ENCODE measurements around the gene RCHY1. TPM values are rescaled to one million over a fixed set of nuclear protein-coding genes. Genes with fewer than 3 reads are reported as not detected.

RCHY1 gene
- total RNA-seq, 1 experiment from 2014 or later: 33.4 TPM

DNA sequence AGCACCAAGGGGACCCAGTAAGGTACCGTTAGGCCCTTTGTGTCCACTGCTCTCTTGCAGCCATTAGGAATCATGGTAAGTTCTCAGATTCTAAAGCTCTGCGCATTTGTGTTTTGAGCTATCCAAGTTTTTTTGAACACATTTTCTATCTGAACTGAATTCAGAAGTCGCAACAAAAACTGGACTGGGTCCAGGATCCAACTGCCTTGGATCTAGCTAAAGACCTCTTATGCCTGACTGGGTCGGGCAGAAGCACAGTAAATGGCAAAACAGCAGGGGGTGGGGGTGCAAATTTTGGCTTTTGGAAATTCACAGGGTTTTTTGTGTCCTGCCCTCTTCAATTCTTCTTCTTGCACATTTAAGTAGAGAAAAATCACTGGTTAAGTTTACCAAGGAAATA, 30.0 kb downstream of the RCHY1 start:
- peaks cover 5% of the 10 kb centered on the region; the same call in 1 of the 2 replicates for H3K79me2 ChIP-seq (ENCODE audit: insufficient read depth, low read length)
- H3K9ac ChIP-seq (ENCODE audit: low read length): no peak overlapping the region
- H3K4me3 ChIP-seq (replicated peaks in 1 of 2; ENCODE audit: low read depth in 1 of 2, low read length in 2 of 2): no peak overlapping the region
- H2AFZ ChIP-seq (ENCODE audit: low read depth, low read length, poor library complexity, severe bottlenecking): no peak overlapping the region
- H3K36me3 ChIP-seq (ENCODE audit: control insufficient read depth in 1 of 2, insufficient read depth in 2 of 2, low read length in 2 of 2): peaks cover 17% of the 10 kb centered on the region in 2 experiments
- no peaks in the 10 kb centered on the region for H3K4me1 ChIP-seq (ENCODE audit: control insufficient read depth in 1 of 2, insufficient read depth in 2 of 2, low read length in 2 of 2)
- intact Hi-C loops (cut with micrococcal nuclease): no loop called here
- BruUV-seq (replicated peaks): no TSS peak
- no peak for DNase-seq (ENCODE audit: low read depth, low spot score)
- no peaks in the 10 kb centered on the region for H3K9me2 ChIP-seq (ENCODE audit: insufficient read depth)
- TF ChIP-seq SP1 (IDR thresholded peaks at IDR 0.05; ENCODE audit: low read depth): no peak
- ChIA-PET CTCF (no interaction called here), POLR2A (no interaction called here), RAD21 (ENCODE audit: low non-redundant PET in 1 of 2, low total read pairs in 2 of 2, uncharacterized antibody in 2 of 2, unreplicated experiment in 2 of 2) (no interaction called here)
- no peak overlapping the region for H3K4me2 ChIP-seq (ENCODE audit: low read length)
- no peaks in the 10 kb centered on the region for H4K20me1 ChIP-seq (ENCODE audit: insufficient read depth)
- no peaks in the 10 kb centered on the region for H3K9me3 ChIP-seq (ENCODE audit: control insufficient read depth in 1 of 2, insufficient read depth in 1 of 2, low read depth in 1 of 2, low read length in 2 of 2)
- H3K27me3 ChIP-seq (ENCODE audit: insufficient read depth, low read length): no peaks in the 10 kb centered on the region
- no peak overlapping the region for H3K27ac ChIP-seq (ENCODE audit: low read depth, low read length)
- ATAC-seq: no peak

GRCh38 chr4:75477201-75477600, 37.0 kb downstream of the RCHY1 start:
- CTCF ChIA-PET: no interaction called here
- Histone ChIP-seq H3K9ac (ENCODE audit: low read length) (no peak overlapping the region), H3K79me2 (ENCODE audit: insufficient read depth, low read length) (no peaks in the 10 kb centered on the region), H4K20me1 (ENCODE audit: insufficient read depth) (no peaks in the 10 kb centered on the region), H3K9me3 (ENCODE audit: control insufficient read depth in 1 of 2, insufficient read depth in 1 of 2, low read depth in 1 of 2, low read length in 2 of 2) (no peaks in the 10 kb centered on the region), H3K4me1 (ENCODE audit: control insufficient read depth in 1 of 2, insufficient read depth in 2 of 2, low read length in 2 of 2) (no peaks in the 10 kb centered on the region), H3K4me3 (replicated peaks in 1 of 2; ENCODE audit: low read depth in 1 of 2, low read length in 2 of 2) (no peak overlapping the region), H3K9me2 (ENCODE audit: insufficient read depth) (no peaks in the 10 kb centered on the region), H3K4me2 (ENCODE audit: low read length) (no peak overlapping the region), H3K36me3 (ENCODE audit: control insufficient read depth in 1 of 2, insufficient read depth in 2 of 2, low read length in 2 of 2) (peaks cover 8 to 13% of the 10 kb centered on the region in 2 experiments; a peak in 3 of 4 replicates), H3K27ac (ENCODE audit: low read depth, low read length) (no peak overlapping the region), H2AFZ (ENCODE audit: low read depth, low read length, poor library complexity, severe bottlenecking) (no peak overlapping the region), H3K27me3 (ENCODE audit: insufficient read depth, low read length) (no peaks in the 10 kb centered on the region)
- no peak for ATAC-seq
- no peak for DNase-seq (ENCODE audit: low read depth, low spot score)
- no TSS peak for BruUV-seq (replicated peaks)
- intact Hi-C loops (cut with micrococcal nuclease): no loop called here
- RAD21 ChIA-PET (ENCODE audit: low non-redundant PET in 1 of 2, low total read pairs in 2 of 2, uncharacterized antibody in 2 of 2, unreplicated experiment in 2 of 2): no interaction called here
- POLR2A ChIA-PET: no interaction called here
- TF ChIP-seq, protein P1, sequence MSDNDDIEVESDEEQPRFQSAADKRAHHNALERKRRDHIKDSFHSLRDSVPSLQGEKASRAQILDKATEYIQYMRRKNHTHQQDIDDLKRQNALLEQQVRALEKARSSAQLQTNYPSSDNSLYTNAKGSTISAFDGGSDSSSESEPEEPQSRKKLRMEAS (IDR thresholded peaks at IDR 0.05): no peak
- no peak for TF ChIP-seq EZH2 (IDR thresholded peaks at IDR 0.05)
- TF ChIP-seq ATF3 (IDR thresholded peaks at IDR 0.05): no peak
- TF ChIP-seq SIN3A (IDR thresholded peaks at IDR 0.05; ENCODE audit: low read depth): no peak
- TF ChIP-seq ZBTB33 (IDR thresholded peaks at IDR 0.05; ENCODE audit: extremely low read depth, insufficient replicate concordance, low read length): no peak
- TF ChIP-seq, protein P2, sequence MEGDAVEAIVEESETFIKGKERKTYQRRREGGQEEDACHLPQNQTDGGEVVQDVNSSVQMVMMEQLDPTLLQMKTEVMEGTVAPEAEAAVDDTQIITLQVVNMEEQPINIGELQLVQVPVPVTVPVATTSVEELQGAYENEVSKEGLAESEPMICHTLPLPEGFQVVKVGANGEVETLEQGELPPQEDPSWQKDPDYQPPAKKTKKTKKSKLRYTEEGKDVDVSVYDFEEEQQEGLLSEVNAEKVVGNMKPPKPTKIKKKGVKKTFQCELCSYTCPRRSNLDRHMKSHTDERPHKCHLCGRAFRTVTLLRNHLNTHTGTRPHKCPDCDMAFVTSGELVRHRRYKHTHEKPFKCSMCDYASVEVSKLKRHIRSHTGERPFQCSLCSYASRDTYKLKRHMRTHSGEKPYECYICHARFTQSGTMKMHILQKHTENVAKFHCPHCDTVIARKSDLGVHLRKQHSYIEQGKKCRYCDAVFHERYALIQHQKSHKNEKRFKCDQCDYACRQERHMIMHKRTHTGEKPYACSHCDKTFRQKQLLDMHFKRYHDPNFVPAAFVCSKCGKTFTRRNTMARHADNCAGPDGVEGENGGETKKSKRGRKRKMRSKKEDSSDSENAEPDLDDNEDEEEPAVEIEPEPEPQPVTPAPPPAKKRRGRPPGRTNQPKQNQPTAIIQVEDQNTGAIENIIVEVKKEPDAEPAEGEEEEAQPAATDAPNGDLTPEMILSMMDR (IDR thresholded peaks at IDR 0.05 in 2 of 3, conservative IDR thresholded peaks at IDR 0.05 in 1 of 3; ENCODE audit: borderline replicate concordance in 1 of 3, insufficient read depth in 1 of 3, low read depth in 2 of 3, low read length in 2 of 3): no peak
- TF ChIP-seq REST (IDR thresholded peaks at IDR 0.05; ENCODE audit: low read depth): no peak
- TF ChIP-seq SRF (IDR thresholded peaks at IDR 0.05; ENCODE audit: low read depth): no peak

Data from HCT116 (cell line).